GM12872 (cell line): ENCODE data around the gene CTSL.

Source experiments
- CTCF ChIP-seq: IDR thresholded peaks from 3 replicates; pipeline ENCODE4 v1.5.1; 2011; ENCODE audit warnings: low read depth, mild to moderate bottlenecking, low read length, moderate library complexity; ENCODE audit not compliant: insufficient read depth

Gene CTSL

GRCh38 chr9:87717456-87717855, 8.5 kb upstream of the CTSL start:
- no peak for TF ChIP-seq CTCF

- TF ChIP-seq CTCF, result no peak
These were observed 7.7 kb upstream of the CTSL start for GRCh38 chr9:87718231-87718630.

- no peak for TF ChIP-seq CTCF
These were observed 6.9 kb upstream of the CTSL start for GRCh38 chr9:87718852-87719612.

- TF ChIP-seq CTCF, result no peak
These were observed 5.7 kb upstream of the CTSL start for GRCh38 chr9:87720173-87720572.

- no peak for TF ChIP-seq CTCF
These were observed 3.4 kb upstream of the CTSL start for GRCh38 chr9:87722393-87723088.

GRCh38 chr9:87725356-87725899, 491 bp upstream of the CTSL start:
- TF ChIP-seq CTCF, result no peak

- TF ChIP-seq CTCF, result no peak
These were observed 3.3 kb downstream of the CTSL start for GRCh38 chr9:87729246-87729645.
